GM12878 (cell line): Measurements from ENCODE around the gene STPG1. TPM values are rescaled to one million over a fixed set of nuclear protein-coding genes. Genes with fewer than 3 reads are reported as not detected.

Source experiments
- ATAC-seq: fragments of 200-7000 bp; cut with Tn5 transposase; 3 replicates; pipeline ENCODE4 v1.9.1; 2020; ENCODE audit warnings: mild to moderate bottlenecking, moderate library complexity
- BruUV-seq: library from RNA; stranded (reverse); fragments of 400-500 nt; replicated peaks from 2 replicates; lab custom pipeline; 2021; lab: Mats Ljungman, UMichigan
- CTCF ChIA-PET: fragments of 300-600 bp; sonication (Branson Sonifier 250); formaldehyde crosslinking; extraction: SDS; loops from one replicate; lab custom pipeline; 2021; ENCODE audit warnings: inconsistent platforms; lab: Yijun Ruan, JAX
- POLR2A ChIA-PET: fragments of 350-600 bp; formaldehyde crosslinking; extraction: SDS; loops from one replicate; lab custom pipeline; 2021; ENCODE audit warnings: inconsistent platforms; lab: Charles Lee
- RAD21 ChIA-PET: fragments of 300-600 bp; sonication (Branson Sonifier 250); formaldehyde crosslinking; loops from one replicate; lab custom pipeline; 2023; ENCODE audit warnings: antibody characterized with exemption; ENCODE audit not compliant: unreplicated experiment; lab: Charles Lee
- SMC1A ChIA-PET: fragments of 300-600 bp; sonication (Branson Sonifier 250); formaldehyde crosslinking; loops from one replicate; lab custom pipeline; 2023; ENCODE audit not compliant: unreplicated experiment, uncharacterized antibody; lab: Charles Lee
- DNase-seq: peaks from one replicate; pipeline ENCODE4 v3.0.0-alpha.2; 2011; ENCODE audit warnings: low read depth, low spot score
- FAIRE-seq: peaks from 3 replicates; lab custom pipeline; 2011; peaks lifted over from hg19 to GRCh38; lab: Jason Lieb, UNC
- H2AFZ ChIP-seq: 2 replicates; pipeline ENCODE4 v1.6.0; 2011; ENCODE audit warnings: low read depth, low read length, control low read depth; ENCODE audit not compliant: control insufficient read depth
- H3K27ac ChIP-seq: 2 replicates; pipeline ENCODE4 v1.5.1; 2011; ENCODE audit warnings: control low read depth; ENCODE audit not compliant: control insufficient read depth, insufficient read depth
- H3K27me3 ChIP-seq, 2 experiments: replicated peaks in 1 of 2; 2 replicates each; pipeline versions ENCODE4 v1.6.0 to v1.6.1; 2011; ENCODE audit warnings: low read length in 1 of 2; ENCODE audit not compliant: control insufficient read depth in 2 of 2, insufficient read depth in 2 of 2
- H3K36me3 ChIP-seq, 2 experiments: 2 replicates each; pipeline ENCODE4 v1.5.1; 2011; ENCODE audit warnings: low read length in 1 of 2; ENCODE audit not compliant: control insufficient read depth in 2 of 2, insufficient read depth in 2 of 2
- H3K4me1 ChIP-seq: 2 replicates; pipeline ENCODE4 v1.6.1; 2011; ENCODE audit warnings: mild to moderate bottlenecking, low read length, moderate library complexity, mixed read lengths; ENCODE audit not compliant: control insufficient read depth, insufficient read depth
- H3K4me2 ChIP-seq: 2 replicates; pipeline ENCODE4 v1.6.0; 2011; ENCODE audit warnings: control low read depth; ENCODE audit not compliant: control insufficient read depth, insufficient read depth
- H3K4me3 ChIP-seq: fragments of 200-600 bp; sonication (generic); 2 replicates; pipeline ENCODE4 v1.5.1; 2016
- H3K79me2 ChIP-seq: 2 replicates; pipeline ENCODE4 v1.6.0; 2011; ENCODE audit warnings: low read length; ENCODE audit not compliant: control insufficient read depth, insufficient read depth
- H3K9ac ChIP-seq: 2 replicates; pipeline ENCODE4 v1.8.0; 2011; ENCODE audit warnings: low read length, control low read depth, mixed read lengths; ENCODE audit not compliant: control insufficient read depth, insufficient read depth
- H3K9me3 ChIP-seq: replicated peaks from 3 replicates; pipeline ENCODE4 v1.5.1; 2011; ENCODE audit warnings: mild to moderate bottlenecking, low read length; ENCODE audit not compliant: control insufficient read depth, insufficient read depth
- H4K20me1 ChIP-seq: 2 replicates; pipeline ENCODE4 v1.6.0; 2011; ENCODE audit not compliant: control insufficient read depth, insufficient read depth
- CBFB ChIP-seq: IDR thresholded peaks from 2 replicates; pipeline ENCODE4 v1.6.1; 2016; ENCODE audit warnings: antibody characterized with exemption, low read depth
- IKZF1 ChIP-seq: fragments of 450-650 bp; conservative IDR thresholded peaks from 2 replicates; pipeline ENCODE4 v1.6.1; 2017; ENCODE audit warnings: antibody characterized with exemption, mild to moderate bottlenecking
- NFYA ChIP-seq: IDR thresholded peaks from 2 replicates; pipeline ENCODE4 v1.6.1; 2011; ENCODE audit warnings: low read depth, mild to moderate bottlenecking, low read length, improper control_type of control experiment, borderline replicate concordance
- POU2F2 ChIP-seq: IDR thresholded peaks from 3 replicates; pipeline ENCODE4 v1.6.1; 2011; ENCODE audit warnings: low read depth, mild to moderate bottlenecking, low read length, borderline replicate concordance
- RB1 ChIP-seq: fragments of 450-650 bp; formaldehyde crosslinking; IDR thresholded peaks from 2 replicates; pipeline ENCODE4 v1.6.1; 2017; ENCODE audit warnings: mild to moderate bottlenecking, borderline replicate concordance
- SREBF2 ChIP-seq: IDR thresholded peaks from 2 replicates; pipeline ENCODE4 v1.6.1; 2012; ENCODE audit warnings: mild to moderate bottlenecking, low read length
- SUZ12 ChIP-seq: fragments of 200-600 bp; sonication (generic); IDR thresholded peaks from one replicate; pipeline ENCODE4 v1.6.1; 2018; ENCODE audit warnings: antibody characterized with exemption, mild to moderate bottlenecking; ENCODE audit not compliant: unreplicated experiment
- TCF7 ChIP-seq: IDR thresholded peaks from 2 replicates; pipeline ENCODE4 v1.6.1; 2014; ENCODE audit warnings: antibody characterized with exemption, borderline replicate concordance
- WGBS: methylation state at CpG from one replicate; pipeline ENCODE4 v1.1.6; 2016; ENCODE audit warnings: low lambda C conversion rate; ENCODE audit not compliant: insufficient replicate concordance, insufficient coverage; ENCODE audit errors: missing lambda C conversion rate; 5-methylcytosine and 5-hydroxymethylcytosine counted together
- in situ Hi-C: fragments of 300-500 bp; cut with MboI; formaldehyde crosslinking; loops from 9 replicates; pipeline ENCODE4 v1.14.3; 2018; ENCODE audit warnings: mixed read lengths
- intact Hi-C: fragments of 100-400 bp; cut with micrococcal nuclease; formaldehyde crosslinking; loops from one replicate; pipeline ENCODE4 v1.14.2; 2022; ENCODE audit not compliant: unreplicated experiment
- polyA plus RNA-seq, 11 experiments: library from polyadenylated mRNA; depleted of rRNA in 4 of 11; unstranded in 6 of 11; stranded (reverse) in 5 of 11; fragments of >200 nt; fragmentation: Nextera tagmentation in 4 of 11; fragmentation: Illumina TruSeq in 1 of 11; extraction: Ambion mirVana in 4 of 11; extraction: Trizol in 1 of 11; gene quantifications; 1 replicate in 1 of 11; 2 replicates in 10 of 11; pipeline versions ENCODE4 v1.2.1 to v1.2.3, GENCODE V29; 2011 to 2016; ENCODE audit warnings: inconsistent platforms in 2 of 11, missing spikeins in 2 of 11, low read depth in 1 of 11
- total RNA-seq, 4 experiments: library from RNA; depleted of rRNA in 3 of 4; stranded (reverse); fragments of >200 nt in 3 of 4; fragmentation: Illumina TruSeq in 1 of 4; extraction: Trizol in 1 of 4; gene quantifications; 2 replicates each; pipeline versions ENCODE4 v1.2.1 to v1.2.3, GENCODE V29; 2013 to 2021
- TF ChIP-seq, protein P1 (sequence below): IDR thresholded peaks from 2 replicates; pipeline ENCODE4 v1.6.1; 2011; ENCODE audit warnings: borderline replicate concordance, low read depth, mild to moderate bottlenecking, moderate library complexity, low read length; ENCODE audit not compliant: insufficient read depth, poor library complexity, severe bottlenecking

Gene STPG1
- total and polyA plus RNA-seq, 10 of the 15 experiments (the other 5 are each of a cell fraction or from before 2014, with no cell fraction given): 0.22 to 2.6 (median 0.73) TPM

DNA sequence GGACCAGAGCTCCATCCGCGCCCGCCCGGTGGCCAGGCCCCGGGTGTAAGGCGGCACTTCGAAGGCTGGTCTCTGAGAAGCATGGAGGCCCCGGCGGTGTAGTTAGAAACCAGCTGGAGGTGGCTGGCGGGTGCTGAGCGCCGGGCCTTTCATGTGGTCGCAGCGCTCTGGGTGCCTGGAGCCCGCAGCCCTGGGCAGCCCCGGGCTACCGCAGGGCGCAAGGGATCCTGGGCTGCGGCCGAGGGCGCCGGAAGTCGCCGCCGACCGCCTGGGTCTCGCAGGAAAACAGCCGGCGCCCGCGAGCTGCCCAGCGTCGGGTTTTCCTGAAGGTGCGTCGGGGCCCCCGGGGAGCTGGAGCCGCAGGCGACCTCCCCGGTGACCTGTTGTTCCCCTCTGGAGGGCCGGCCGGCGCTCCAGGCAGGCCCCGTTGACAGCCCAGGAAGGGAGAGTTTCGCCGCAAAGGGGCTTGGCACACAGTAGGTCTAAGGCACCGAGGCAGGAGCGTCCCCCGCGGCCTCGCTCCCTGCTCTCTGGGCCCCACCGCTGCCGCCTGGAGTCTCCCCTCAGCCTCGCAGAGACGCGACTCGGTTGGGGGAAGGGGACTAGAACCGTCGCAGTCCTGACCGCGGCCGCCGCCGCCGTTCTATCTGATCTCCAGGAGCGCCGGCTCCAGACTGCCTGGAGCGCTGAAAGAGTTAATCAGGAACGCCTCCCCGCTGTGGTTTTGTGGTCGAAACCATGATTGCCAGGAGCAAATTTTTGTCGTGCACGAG, 91.7 kb downstream of the STPG1 start (continued):
- TF ChIP-seq, protein P1, sequence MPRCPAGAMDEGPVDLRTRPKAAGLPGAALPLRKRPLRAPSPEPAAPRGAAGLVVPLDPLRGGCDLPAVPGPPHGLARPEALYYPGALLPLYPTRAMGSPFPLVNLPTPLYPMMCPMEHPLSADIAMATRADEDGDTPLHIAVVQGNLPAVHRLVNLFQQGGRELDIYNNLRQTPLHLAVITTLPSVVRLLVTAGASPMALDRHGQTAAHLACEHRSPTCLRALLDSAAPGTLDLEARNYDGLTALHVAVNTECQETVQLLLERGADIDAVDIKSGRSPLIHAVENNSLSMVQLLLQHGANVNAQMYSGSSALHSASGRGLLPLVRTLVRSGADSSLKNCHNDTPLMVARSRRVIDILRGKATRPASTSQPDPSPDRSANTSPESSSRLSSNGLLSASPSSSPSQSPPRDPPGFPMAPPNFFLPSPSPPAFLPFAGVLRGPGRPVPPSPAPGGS: no peak
- TF ChIP-seq IKZF1: peak; percentile 86
- TF ChIP-seq SUZ12: peak; percentile 47
- TF ChIP-seq POU2F2: no peak
- peak; percentile 80 for TF ChIP-seq TCF7
- no peak for TF ChIP-seq RB1
- no peak for TF ChIP-seq NFYA
- TF ChIP-seq CBFB: peak; percentile 67; the same call in 1 of the 2 replicates

DNA sequence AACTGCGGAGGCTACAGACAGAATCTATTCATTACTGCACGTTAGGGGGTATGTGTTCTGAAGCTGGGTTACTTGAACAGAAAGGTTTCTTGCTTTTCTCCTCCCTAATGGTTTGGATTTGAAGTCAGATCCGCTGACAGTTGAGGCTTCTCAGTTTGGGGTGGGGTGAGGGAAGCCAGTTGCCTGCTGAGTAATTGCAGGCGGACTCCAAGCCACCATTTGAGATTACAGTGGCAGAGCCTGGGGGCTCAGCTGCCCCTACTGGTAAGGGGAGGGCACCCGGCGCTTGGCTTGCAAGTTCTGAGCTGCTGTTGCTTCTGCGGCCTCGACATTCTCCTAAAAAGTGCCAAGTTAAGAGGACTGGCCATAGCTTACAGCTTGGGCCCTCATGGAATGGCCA, 92.5 kb downstream of the STPG1 start:
- H3K4me3 ChIP-seq: 0 out of 2 replicates have a peak overlapping the region, but pooled peaks have one; percentile 44
- no peaks in the 10 kb centered on the region for H3K79me2 ChIP-seq
- 98% methylated on average over 8 of the region's 8 CpGs for WGBS
- DNase-seq: no peak
- H2AFZ ChIP-seq: no peak overlapping the region
- peaks cover 11 to 27% of the 10 kb centered on the region in 2 experiments for H3K27me3 ChIP-seq
- SMC1A ChIA-PET: interaction anchor here (0.8 to 1.5 kb wide), 2 partner anchors 70 to 509 kb away, joined by 3 to 4 read pairs; no protein-coding TSS in a partner anchor
- H3K9ac ChIP-seq: no peak overlapping the region
- H3K27ac ChIP-seq: no peak overlapping the region
- no peak for TF ChIP-seq SREBF2
- peaks cover 21% of the 10 kb centered on the region for H3K4me1 ChIP-seq
- RAD21 ChIA-PET: interaction anchor here (2.2 kb wide), 1 partner anchor 70 kb away, joined by 11 read pairs; no protein-coding TSS in a partner anchor
- BruUV-seq: no TSS peak
- H3K4me2 ChIP-seq: peak overlapping the region; percentile 93; the same call in 1 of the 2 replicates
- no peaks in the 10 kb centered on the region for H3K36me3 ChIP-seq
- no peak for FAIRE-seq
- CTCF ChIA-PET: interaction anchor here (0.6 to 1.9 kb wide), 5 partner anchors 68 to 206 kb away, joined by 3 to 9 read pairs (median 6); no protein-coding TSS in a partner anchor
- in situ Hi-C loops (no loop called here), intact Hi-C loops (no loop called here)
- no peaks in the 10 kb centered on the region for H4K20me1 ChIP-seq
- no peaks in the 10 kb centered on the region for H3K9me3 ChIP-seq
- POLR2A ChIA-PET: interaction anchor here (0.6 kb wide), 1 partner anchor 278 kb away, joined by 3 read pairs; no protein-coding TSS in a partner anchor
- no peak for ATAC-seq
